ENCODE results near the gene ANKRD42. TPM values are rescaled to one million over a fixed set of nuclear protein-coding genes. Genes with fewer than 3 reads are reported as not detected.
"Not testable (repeated sequence)": the region's sequence is repeated elsewhere in the genome, so short reads cannot be mapped to it uniquely, and the experiment has no call there.

Gene ANKRD42
- total RNA-seq, 2 donors from 2014 or later = 2.4 to 3.4 TPM

GRCh38 chr11:83205608-83206185 lies 12.2 kb downstream of the ANKRD42 start:
- ATAC-seq (no peak), DNase-seq (ENCODE audit: low spot score in 2 of 2) (no peak)
- H3K9me3 Mint-ChIP-seq = no peaks in the 10 kb centered on the region
- no peak overlapping the region for H3K27ac Mint-ChIP-seq
- no peaks in the 10 kb centered on the region for H3K36me3 Mint-ChIP-seq

- Mint-ChIP-seq H3K36me3 (no peaks in the 10 kb centered on the region), H3K9me3 (no peaks in the 10 kb centered on the region), H3K27ac (no peak overlapping the region)
- DNase-seq (ENCODE audit: low spot score in 2 of 2) = no peak
- no peak for ATAC-seq
Observed at GRCh38 chr11:83206221-83206620, 12.7 kb downstream of the ANKRD42 start.

GRCh38 chr11:83206771-83207382 lies 13.4 kb downstream of the ANKRD42 start:
- not testable (repeated sequence) for DNase-seq (ENCODE audit: low spot score in 2 of 2); H3K36me3 Mint-ChIP-seq; H3K9me3 Mint-ChIP-seq; ATAC-seq
- peak overlapping the region in 1 of 2 donors; percentile 34 for H3K27ac Mint-ChIP-seq

- no peak overlapping the region for H3K27ac Mint-ChIP-seq
- no peaks in the 10 kb centered on the region for H3K9me3 Mint-ChIP-seq
- ATAC-seq (no peak), DNase-seq (ENCODE audit: low spot score in 2 of 2) (no peak)
- no peaks in the 10 kb centered on the region for H3K36me3 Mint-ChIP-seq
Observed at GRCh38 chr11:83219095-83219494, 25.6 kb downstream of the ANKRD42 start.

- H3K27ac Mint-ChIP-seq = no peak overlapping the region
- H3K36me3 Mint-ChIP-seq = no peaks in the 10 kb centered on the region
- no peaks in the 10 kb centered on the region for H3K9me3 Mint-ChIP-seq
- DNase-seq (ENCODE audit: low spot score in 2 of 2) (no peak), ATAC-seq (no peak)
Observed at GRCh38 chr11:83220260-83220659, 26.7 kb downstream of the ANKRD42 start.

- ATAC-seq (no peak), DNase-seq (ENCODE audit: low spot score in 2 of 2) (no peak)
- Mint-ChIP-seq H3K27ac (no peak overlapping the region), H3K9me3 (no peaks in the 10 kb centered on the region), H3K36me3 (no peaks in the 10 kb centered on the region)
Observed at GRCh38 chr11:83221694-83222093, 28.2 kb downstream of the ANKRD42 start.

DNA sequence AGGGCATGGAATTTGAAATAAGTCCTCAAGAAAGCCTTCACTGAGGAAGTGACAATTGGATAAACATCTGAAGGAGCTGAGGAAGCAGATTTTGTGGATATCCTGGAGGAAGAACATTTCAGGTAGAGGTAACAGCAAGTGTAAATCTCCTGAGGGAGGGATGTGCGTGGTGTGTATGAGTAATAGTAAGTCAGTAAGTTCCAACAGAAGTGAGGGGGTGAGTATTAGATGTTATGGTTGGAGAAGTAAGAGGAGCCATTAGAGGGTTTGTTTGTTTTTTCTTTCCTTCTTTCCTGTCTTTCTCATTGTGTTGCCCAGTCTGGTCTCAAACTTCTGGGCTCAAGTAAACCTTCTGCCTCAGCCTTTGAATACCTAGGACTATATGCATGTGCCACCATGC lies 29.0 kb downstream of the ANKRD42 start:
- Mint-ChIP-seq H3K27ac (no peak overlapping the region), H3K36me3 (no peaks in the 10 kb centered on the region), H3K9me3 (no peaks in the 10 kb centered on the region)
- ATAC-seq = no peak
- DNase-seq (ENCODE audit: low spot score in 2 of 2) = no peak

- DNase-seq (ENCODE audit: low spot score in 2 of 2) = no peak
- ATAC-seq = no peak
- Mint-ChIP-seq H3K36me3 (no peaks in the 10 kb centered on the region), H3K9me3 (no peaks in the 10 kb centered on the region), H3K27ac (no peak overlapping the region)
Observed at GRCh38 chr11:83223457-83223856, 29.9 kb downstream of the ANKRD42 start.

GRCh38 chr11:83235825-83236224 lies 42.3 kb downstream of the ANKRD42 start:
- H3K9me3 Mint-ChIP-seq = no peaks in the 10 kb centered on the region
- H3K27ac Mint-ChIP-seq = no peak overlapping the region
- H3K36me3 Mint-ChIP-seq = no peaks in the 10 kb centered on the region
- ATAC-seq (no peak), DNase-seq (ENCODE audit: low spot score in 2 of 2) (no peak)

DNA sequence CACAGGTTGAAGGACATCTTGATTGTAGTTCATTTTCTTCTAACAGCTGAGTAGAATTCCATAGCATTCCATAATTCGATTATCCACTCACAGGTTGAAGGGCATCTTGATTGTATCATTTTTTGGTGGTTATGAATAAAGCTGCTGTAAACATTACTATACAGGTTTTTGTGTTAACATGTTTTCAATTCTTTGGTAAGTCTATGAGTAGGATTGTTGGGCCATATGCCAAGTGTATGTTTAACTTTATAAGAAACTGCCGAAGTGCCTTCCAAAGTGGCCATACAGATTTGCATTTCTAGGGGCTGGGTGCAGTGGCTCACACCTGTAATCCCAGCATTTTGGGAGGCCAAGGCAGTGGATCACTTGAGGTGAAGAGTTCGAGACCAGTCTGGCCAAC lies 44.6 kb downstream of the ANKRD42 start:
- DNase-seq (ENCODE audit: low spot score in 2 of 2) = no peak
- H3K36me3 Mint-ChIP-seq = no peaks in the 10 kb centered on the region
- no peak for ATAC-seq
- no peak overlapping the region for H3K27ac Mint-ChIP-seq
- H3K9me3 Mint-ChIP-seq = no peaks in the 10 kb centered on the region

DNA sequence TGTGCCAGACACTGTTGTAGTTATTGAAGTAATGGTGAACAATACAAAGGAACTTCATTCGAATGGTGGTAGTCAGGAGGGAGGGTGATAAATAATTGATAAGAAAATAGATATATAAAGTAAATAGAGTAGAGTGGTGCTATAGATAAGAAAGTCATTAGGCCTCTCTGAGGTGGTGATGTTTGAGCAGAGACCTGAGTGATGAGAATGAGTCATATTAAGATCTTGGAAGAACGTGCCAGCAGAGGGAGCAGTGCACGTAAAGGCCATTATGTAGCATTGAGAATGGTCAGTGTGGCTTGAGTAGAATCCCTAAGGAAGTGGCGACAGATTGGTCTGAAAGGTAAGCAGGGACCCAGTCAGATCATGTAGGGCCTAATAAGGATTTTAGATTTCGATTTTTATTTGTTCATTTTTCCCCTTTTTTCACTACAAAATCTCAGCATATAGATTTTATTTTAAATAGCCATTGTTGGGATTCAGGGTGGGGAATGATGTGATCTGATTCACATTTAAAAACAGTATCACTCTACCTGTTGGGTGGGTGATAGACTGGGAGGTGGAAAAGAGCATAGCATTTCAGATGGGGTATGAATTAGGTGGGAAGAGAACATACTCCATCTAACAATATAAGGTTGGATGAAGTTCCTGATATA lies 47.9 kb downstream of the ANKRD42 start:
- Mint-ChIP-seq H3K9me3 (no peaks in the 10 kb centered on the region), H3K36me3 (no peaks in the 10 kb centered on the region), H3K27ac (no peak overlapping the region)
- DNase-seq (ENCODE audit: low spot score in 2 of 2) (no peak), ATAC-seq (peak; percentile 44 to 54)

DNA sequence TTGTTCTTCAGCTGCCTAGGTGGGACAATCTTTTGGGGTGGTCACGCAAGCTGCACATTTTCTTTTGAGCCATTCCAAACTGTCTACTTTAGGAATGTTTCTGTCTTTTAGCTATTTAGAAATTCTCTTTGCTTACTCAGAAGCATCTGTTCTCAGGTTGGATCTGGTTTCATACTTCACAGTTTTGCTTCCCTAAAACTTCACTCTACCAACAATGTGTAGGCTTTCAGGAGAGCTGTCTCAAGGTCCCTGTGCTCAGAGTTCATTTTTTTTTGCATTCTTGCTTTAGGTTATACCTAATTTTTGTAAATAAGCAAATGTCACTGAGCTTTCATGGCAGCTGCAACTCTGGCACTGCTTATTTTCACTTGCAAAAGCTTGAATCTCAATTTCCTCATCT lies 55.9 kb downstream of the ANKRD42 start:
- no peaks in the 10 kb centered on the region for H3K36me3 Mint-ChIP-seq
- ATAC-seq (no peak), DNase-seq (ENCODE audit: low spot score in 2 of 2) (no peak)
- no peaks in the 10 kb centered on the region for H3K9me3 Mint-ChIP-seq
- no peak overlapping the region for H3K27ac Mint-ChIP-seq

GRCh38 chr11:83249972-83250593 lies 56.6 kb downstream of the ANKRD42 start:
- ATAC-seq (peak; percentile 62 to 64), DNase-seq (ENCODE audit: low spot score in 2 of 2) (no peak)
- no peaks in the 10 kb centered on the region for H3K36me3 Mint-ChIP-seq
- H3K9me3 Mint-ChIP-seq = no peaks in the 10 kb centered on the region
- H3K27ac Mint-ChIP-seq = no peak overlapping the region

DNA sequence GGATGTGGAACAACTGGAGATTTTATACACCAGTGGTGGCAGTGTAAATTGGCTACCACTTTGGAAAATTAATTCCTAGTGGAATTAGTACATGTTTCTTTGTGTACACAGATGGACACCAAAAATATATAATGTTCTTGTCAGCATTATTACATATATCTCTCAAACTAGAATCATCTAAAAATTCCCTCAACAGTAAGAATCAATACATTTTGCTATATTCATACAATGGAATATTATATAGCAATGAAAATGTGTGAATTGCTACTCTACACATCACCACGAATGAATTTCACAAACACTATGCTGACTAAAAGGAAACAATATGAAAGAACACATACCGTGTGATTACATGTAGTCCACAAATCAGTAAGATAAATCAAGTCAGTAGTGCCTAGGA lies 58.8 kb downstream of the ANKRD42 start:
- DNase-seq (ENCODE audit: low spot score in 2 of 2) = no peak
- no peak for ATAC-seq
- no peak overlapping the region for H3K27ac Mint-ChIP-seq
- H3K9me3 Mint-ChIP-seq = no peaks in the 10 kb centered on the region
- no peaks in the 10 kb centered on the region for H3K36me3 Mint-ChIP-seq

DNA sequence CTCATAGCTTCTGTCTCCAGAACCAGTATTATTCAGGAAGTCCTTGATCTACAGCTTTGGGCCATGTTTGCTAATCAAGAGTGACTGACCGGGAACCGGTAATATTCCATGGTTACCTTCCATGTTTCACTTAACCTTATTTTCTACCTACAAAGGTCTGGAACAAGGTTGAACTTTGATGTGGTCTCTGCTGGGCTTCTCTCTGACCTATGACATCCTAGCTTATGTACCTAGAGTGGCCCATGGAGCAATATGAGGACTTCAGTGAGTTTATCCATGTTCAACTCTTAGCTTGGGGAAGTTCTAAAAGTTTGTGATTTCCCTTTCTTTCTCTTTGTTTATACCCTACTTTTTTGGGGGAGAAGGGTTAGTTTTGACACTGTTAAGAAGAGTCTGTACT lies 59.4 kb downstream of the ANKRD42 start:
- Mint-ChIP-seq H3K36me3 (no peaks in the 10 kb centered on the region), H3K27ac (no peak overlapping the region), H3K9me3 (no peaks in the 10 kb centered on the region)
- ATAC-seq = no peak
- DNase-seq (ENCODE audit: low spot score in 2 of 2) = no peak

- Mint-ChIP-seq H3K27ac (no peak overlapping the region), H3K36me3 (no peaks in the 10 kb centered on the region), H3K9me3 (no peaks in the 10 kb centered on the region)
- no peak for DNase-seq (ENCODE audit: low spot score in 2 of 2)
- ATAC-seq = no peak
Observed at GRCh38 chr11:83255366-83255765, 61.9 kb downstream of the ANKRD42 start.

GRCh38 chr11:83256602-83257340 lies 63.3 kb downstream of the ANKRD42 start:
- H3K36me3 Mint-ChIP-seq = no peaks in the 10 kb centered on the region

More at GRCh38 chr11:83256602-83257340, 63.3 kb downstream of the ANKRD42 start:
- Mint-ChIP-seq H3K27ac (peak overlapping the region in 1 of 2 donors; percentile 69), H3K9me3 (no peaks in the 10 kb centered on the region)
- DNase-seq (ENCODE audit: low spot score in 2 of 2) (no peak), ATAC-seq (no peak)

Data from activated naive CD4-positive, alpha-beta T cell treated with anti-CD3 and anti-CD28 coated beads, Interleukin-2, amount 50 U/mL, for 72 hours (primary cell).